ENCODE results near the gene KSR2.
"Not testable (repeated sequence)": the region's sequence is repeated elsewhere in the genome, so short reads cannot be mapped to it uniquely, and the experiment has no call there.

Gene KSR2

DNA sequence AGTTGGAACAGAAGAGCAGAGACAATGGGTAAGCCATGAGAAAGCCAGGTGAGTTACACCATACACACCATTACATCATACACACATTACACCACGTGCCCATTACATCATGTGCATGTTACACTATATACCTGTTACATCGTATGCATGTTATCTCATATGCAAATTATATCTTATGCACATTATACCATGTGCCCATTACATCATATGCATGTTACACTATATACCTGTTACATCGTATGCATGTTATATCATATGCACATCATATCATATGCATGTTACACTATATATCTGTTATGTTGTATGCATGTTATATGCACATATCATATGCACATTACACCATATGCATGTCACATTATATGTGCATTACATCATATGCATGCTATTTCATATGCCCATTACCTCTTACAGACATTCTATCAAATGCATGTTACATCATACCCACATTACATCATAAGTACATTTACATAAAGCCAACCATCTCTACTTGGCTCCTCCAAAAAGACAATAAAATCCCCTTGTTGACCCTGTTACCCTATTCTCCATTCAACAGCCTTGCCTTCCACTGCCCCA, 207.2 kb downstream of the KSR2 start:
- DNase-seq (ENCODE audit: low read depth in 2 of 2): no peak

DNA sequence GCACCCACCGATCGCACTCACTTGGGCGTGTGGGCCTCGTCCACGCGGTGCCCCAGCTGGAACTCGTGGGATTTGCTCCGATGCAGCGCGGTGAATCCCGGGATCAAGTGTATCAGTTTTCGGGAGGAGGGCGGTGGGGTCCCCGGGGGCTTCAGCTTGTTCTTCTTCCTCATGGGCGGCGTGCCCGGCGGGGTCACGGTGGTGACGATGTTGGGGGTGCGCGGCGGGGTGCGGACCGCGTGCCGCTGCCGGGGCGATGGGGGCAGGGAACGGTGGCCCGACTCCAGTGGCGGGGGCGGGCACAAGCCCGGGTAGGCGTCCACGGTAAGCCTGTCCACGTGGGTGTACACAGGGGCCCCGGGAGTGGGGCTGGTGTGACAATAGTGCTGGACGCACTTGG, 207.8 kb downstream of the KSR2 start:
- no peak for DNase-seq (ENCODE audit: low read depth in 2 of 2)

DNA sequence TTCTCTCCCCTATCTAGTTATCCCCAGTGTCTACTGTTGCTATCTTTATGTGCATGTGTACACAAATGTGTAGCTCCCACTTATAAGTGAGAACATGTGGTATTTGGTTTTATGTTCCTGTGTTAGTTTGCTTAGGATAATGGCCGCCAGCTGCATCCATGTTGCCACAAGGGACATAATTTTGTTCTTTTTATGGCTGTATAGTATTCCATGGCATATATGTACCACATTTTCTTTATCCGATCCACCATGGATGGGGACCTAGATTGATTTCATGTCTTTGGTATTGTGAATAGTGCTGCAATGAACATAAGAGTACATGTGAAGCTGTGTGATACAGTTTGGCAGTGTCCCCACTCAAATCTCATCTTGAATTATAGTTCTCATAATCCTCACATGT, 218.1 kb downstream of the KSR2 start:
- no peak for DNase-seq (ENCODE audit: low read depth in 2 of 2)

DNA sequence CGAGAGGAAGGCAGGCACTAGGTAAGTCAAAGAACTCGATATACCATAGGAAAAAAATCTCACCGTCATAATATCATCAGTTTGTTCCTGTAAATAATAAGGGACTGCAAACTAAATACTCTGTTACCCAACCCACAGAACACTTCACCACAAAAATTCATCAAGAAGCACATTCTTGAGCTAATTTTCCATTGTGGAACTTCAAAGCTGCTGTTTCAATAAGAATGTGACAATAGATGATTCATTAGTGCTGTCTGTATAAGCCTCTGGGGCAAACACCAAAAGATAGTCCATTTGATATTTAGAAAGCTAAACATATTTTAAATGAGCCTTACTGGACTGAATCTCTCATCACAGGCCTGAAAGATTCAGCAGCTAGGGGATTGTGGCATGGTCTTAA, 219.4 kb downstream of the KSR2 start:
- DNase-seq (ENCODE audit: low read depth in 2 of 2): no peak

DNA sequence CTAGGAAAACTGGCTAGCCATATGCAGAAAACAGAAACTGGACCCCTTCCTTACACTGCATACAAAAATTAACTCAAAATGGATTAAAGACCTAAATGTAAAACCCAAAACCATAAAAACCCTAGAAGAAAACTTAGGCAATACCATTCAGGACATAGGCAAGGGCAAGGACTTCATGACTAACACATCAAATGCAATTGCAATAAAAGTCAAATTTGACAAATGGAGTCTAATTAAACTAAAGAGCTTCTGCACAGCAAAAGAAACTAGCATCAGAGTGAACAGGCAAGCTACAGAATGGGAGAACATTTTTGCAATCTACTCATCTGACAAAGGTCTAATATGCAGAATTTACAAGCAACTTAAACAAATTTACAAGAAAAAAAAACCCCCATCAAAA, 222.4 kb downstream of the KSR2 start:
- DNase-seq (ENCODE audit: low read depth in 2 of 2): not testable (repeated sequence)

DNA sequence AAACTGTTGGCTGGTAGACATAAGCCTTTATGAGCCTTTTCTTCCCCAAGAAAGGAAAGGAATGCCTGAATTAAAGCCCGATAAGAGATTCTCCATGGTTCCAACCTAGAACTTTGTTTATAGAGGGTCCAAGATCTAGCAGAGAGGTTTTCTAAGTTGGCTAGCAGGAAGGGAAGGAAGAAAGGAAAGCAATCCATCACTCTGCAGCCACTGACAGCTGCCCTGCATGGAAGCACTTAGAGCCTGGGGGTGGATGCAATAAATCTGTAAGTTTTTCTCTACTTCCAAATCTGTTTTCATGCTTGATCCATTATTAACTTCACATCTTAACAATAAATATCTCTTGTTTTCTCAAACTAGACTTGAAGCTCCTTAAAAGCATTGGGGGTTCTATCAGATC, 224.4 kb downstream of the KSR2 start:
- DNase-seq (ENCODE audit: low read depth in 2 of 2): no peak

DNA sequence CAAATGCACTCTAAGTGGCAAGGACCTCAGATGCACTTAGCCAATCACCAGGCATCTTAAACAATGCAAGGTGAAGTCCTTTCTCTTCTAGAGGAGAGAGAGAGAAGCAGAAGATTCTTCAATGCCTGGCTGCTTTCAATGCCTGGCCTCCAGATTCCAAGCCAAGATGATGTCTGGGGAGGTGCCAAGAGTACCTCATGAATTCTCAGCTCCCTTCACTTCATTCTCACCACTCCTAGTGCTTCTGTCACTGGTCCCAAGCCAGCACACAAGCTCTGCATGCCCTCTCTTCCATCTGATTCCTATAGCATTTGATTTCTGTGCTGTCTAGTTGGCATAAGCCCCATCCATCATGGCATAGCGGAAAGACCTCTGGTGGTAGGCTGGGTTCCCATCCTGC, 225.0 kb downstream of the KSR2 start:
- no peak for DNase-seq (ENCODE audit: low read depth in 2 of 2)

DNA sequence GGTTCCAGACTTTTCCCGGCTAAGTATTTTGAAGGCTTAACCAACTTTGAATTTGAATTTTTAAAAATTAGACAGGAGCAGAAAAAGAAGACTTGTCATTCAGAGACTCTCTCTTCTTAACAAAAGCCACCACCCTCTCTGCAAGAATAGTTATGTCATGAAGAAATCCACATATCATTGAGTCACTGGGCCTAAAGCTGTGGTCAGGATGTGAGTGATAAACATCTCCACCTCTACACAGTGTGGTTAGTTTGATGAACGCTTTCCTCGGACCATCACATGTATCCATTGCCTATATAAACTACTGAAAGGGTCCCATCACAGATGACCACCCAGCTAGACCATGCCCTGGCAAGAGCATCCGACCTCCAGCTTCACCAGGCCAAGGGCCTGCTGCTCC, 226.1 kb downstream of the KSR2 start:
- DNase-seq (ENCODE audit: low read depth in 2 of 2): no peak

DNA sequence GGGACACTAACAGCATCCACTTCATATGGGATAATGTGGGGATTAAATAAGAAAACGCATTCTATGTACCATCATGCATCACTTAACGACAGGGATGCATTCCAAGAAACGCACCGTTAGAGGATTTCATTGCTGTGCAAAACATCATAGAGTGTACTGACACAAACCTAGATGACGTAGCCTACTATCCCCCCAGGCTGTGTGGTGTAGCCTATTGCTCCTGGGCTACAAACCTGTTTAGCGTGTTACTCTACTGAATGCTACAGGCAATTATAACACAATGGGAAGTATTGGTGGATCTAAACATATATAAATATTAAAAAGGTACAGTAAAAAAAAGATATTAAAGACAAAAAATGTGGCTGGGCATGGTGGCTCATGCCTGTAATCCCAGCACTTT, 230.6 kb downstream of the KSR2 start:
- DNase-seq (ENCODE audit: low read depth in 2 of 2): no peak

DNA sequence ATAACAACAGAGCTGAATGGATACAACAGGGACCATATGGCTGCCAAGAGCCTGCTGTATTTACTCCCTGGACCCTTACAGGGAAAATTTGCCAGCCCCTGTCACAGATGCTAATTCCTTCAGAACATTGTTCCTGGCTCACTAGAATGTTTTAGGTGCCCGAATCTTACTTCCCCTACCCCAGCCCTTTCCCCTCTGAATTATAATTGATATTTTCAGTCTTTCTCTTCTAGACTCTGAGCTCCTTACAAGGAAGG, 235.3 kb downstream of the KSR2 start:
- no peak for DNase-seq (ENCODE audit: low read depth in 2 of 2)

DNA sequence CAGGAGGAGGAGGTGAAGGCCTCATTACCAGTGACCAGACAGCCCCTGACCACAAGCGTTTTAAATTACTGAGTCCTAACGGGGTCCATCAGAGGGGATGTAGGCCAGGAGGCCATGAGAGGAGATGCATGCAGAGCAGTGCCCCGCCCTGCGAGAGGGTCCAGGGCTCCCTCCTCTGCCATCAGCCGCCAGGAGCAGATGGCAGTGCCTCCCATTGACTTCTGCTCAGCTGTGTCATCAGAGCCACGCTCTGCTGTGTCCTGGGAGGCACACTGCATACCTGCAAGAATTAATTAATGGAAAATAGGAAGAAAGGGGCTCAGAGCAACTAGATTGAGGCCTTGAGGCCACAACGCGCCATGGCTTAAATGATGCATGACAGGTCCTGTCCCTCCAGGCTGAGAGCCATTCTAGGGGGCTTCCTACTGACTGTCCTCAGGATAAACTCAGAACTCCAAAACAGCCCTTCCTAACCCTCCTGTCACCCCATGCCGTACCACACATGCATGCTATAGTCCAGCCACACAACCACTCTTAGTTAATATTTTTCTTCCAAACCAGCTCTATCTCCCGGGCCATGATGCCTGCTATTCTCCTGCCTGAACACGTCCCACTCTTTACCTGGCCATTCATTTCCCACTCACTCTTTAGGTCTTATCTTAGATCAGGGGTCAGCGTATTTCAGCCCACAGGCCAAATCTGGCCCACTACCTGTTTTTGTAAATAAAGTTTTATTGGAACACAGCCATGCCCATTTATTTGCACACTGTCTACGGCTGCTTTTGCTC, 235.8 kb downstream of the KSR2 start:
- DNase-seq (ENCODE audit: low read depth in 2 of 2): no peak

DNA sequence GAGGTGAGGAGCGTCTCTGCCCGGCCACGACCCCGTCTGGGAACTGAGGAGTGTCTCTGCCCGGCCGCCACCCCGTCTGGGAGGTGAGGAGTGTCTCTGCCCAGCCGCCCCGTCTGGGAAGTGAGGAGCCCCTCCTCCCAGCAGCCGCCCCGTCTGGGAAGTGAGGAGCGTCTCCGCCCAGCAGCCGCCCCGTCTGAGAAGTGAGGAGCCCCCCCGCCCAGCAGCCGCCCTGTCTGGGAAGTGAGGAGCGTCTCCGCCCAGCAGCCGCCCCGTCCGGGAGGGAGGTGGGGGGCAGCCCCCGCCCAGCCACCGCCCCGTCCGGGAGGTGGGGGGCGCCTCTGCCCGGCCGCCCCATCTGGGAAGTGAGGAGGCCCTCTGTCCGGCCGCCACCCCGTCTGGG, 237.7 kb downstream of the KSR2 start:
- not testable (repeated sequence) for DNase-seq (ENCODE audit: low read depth in 2 of 2)

DNA sequence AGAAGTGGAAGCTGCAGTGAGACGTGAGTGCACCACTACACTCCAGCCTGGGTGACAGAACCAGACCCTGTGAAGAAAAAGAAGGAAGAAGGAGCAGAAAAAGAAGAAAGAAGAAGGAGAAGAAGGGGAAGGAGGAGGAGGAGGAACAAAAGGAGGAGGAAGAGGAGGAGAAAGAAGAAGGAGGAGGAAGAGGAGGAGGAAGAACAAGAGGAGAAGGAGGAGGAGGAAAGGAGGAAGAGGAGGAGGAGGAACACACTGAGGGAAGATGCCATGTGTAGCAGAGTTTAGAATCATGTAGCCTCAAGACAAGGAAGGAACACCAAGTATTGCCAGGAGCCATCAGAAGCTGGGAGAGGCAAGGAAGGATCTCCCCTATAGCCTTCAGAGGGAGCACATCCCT, 241.5 kb downstream of the KSR2 start:
- DNase-seq (ENCODE audit: low read depth in 2 of 2): no peak

DNA sequence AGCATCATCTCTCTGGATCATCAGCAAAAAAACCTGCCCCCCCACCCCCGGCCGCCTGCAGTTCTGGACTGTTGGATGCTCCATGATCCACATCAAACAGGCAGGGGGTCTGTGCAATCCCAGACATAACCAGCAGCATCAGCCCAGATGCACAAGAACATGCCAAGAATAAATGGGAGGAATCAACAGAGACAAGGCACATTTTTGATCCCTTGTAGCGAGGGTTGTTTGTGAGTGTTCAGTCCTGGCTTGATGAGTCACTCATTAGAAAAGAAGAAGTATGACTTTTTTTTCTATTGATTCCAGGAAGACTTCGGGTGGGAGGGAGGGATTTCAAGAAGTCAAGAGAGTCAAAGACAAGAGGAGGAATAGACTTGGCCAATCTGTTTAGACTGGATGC, 244.2 kb downstream of the KSR2 start:
- no peak for DNase-seq (ENCODE audit: low read depth in 2 of 2)

DNA sequence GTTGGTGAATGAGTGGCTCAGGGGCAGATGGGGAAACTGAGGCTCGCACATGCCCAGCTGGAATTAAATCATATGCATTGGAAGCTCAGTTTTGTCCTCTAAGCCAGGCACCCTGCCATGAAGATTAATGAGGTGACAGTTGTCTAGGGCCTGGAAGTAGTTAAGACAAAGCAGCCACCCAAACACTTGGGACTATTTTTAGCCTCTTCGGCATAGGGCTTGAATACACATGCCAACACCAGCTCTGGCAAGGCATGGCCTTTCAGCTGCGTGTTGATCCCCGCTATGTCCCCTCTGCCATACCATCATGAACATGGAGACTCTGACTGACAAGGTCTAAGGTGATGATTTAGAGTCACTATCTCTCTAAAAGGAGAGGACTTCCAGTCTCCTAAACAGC, 250.2 kb downstream of the KSR2 start:
- DNase-seq (ENCODE audit: low read depth in 2 of 2): no peak

DNA sequence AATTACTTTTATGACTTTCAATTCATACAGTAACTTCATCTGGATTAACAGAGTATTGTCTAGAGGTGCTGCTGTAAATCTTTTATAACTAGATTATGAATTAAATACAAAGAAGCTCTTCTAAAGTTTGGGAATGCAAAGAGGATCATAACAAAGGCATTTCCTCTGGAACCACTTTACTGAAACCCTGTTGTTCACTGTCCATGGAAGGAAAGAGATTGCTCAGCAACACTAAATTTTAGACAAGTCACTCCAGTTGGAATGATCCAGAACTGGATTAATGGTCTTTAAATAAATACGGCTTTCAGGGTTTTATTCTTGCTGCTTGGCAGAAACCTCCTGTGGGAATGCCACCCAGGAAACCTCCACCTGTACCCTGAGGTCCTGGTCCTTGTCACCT, 250.6 kb downstream of the KSR2 start:
- DNase-seq (ENCODE audit: low read depth in 2 of 2): no peak

DNA sequence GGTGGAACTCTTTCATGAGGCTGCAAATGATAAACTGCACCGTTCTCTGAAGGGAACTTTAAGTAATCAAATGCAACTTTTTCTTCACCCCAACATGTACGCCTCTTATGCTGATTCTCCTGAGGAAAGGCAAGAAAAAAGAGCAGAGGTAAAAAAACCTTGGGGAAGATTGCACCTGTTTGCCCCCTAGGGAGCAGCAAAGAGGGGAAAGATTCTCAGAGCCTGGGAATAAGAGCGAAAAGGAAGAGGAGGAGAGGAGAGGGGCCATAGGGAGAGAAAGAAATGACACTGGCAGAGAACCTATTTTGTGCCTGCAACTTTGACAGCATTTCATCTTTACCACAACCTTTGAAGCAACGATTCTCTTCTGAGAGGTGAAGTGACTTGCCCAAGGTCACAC, 254.6 kb downstream of the KSR2 start:
- DNase-seq (ENCODE audit: low read depth in 2 of 2): no peak

DNA sequence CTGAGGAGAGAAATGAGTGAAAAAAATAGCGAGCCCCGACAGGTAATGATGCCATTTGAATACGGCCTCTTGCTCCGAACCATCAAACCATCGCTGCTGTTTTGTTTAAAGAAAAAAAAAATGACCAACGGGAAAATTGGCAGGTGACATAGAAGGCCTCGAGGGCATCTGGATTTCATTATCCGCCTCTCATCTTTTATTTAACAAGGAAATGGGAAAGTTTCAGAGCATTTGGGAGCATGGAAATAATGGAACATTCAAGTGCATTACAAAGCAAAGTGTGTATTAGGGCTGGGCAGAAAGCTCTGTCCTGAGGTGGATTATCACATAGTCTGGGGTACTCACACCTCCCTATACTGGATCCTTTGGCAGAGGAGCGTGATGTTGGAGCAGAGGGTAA, 258.7 kb downstream of the KSR2 start:
- no peak for DNase-seq (ENCODE audit: low read depth in 2 of 2)

DNA sequence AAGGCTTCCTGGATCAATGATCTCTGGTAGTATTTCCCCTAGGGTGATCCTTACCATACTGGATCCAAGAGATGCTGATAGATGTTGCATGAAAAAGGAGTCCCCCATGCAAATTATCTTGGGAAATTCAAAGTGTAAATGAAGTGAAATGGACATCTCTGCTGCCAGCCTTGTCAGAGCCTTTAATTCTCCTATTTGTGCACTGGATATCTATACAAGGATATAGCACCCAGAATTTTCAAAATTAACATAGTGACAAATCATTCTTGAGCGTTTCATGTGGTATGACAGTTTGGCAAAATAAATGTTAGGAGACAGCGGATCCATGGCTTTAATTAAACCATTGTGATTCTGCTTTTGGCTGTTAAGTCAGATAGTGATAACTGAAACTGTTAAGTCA, 260.9 kb downstream of the KSR2 start:
- no peak for DNase-seq (ENCODE audit: low read depth in 2 of 2)

DNA sequence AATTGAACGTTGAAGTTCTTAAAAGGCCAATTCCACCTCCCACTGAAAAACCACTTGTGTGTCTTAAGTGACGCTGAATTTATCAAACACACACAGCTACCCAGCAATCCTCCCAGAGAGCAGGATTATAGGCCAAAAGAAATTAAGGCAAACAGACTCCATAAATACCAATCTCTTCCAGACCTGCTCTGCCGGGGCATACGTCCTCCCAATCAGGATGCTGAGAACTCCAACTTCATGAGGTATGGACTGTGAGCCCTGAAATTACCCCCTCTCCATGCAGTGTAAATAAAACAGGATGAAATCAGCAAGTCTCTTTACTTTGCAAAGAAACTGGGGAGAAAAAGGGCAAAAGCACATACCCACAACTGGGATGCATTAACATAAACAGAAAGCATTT, 265.2 kb downstream of the KSR2 start:
- no peak for DNase-seq (ENCODE audit: low read depth in 2 of 2)

DNA sequence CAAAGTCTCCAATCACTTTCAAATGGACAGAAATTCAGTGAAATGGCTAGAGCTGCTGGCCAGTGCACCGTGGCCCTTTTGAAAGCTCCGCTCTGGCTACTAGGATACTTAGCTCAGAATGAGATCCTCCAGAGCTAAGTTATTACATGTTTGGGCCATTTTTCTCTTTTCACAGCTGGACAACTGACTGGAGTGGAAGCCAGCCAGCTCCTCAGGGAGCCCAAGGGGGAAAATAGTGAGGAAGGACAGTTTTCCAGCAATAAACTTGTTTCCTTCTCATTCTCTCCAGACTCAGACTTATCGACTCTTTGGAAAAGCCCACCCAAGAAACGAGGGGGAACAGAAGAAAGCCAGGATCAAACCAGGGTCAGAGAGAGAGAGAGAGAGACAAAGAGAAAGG, 266.0 kb downstream of the KSR2 start:
- DNase-seq (ENCODE audit: low read depth in 2 of 2): no peak

DNA sequence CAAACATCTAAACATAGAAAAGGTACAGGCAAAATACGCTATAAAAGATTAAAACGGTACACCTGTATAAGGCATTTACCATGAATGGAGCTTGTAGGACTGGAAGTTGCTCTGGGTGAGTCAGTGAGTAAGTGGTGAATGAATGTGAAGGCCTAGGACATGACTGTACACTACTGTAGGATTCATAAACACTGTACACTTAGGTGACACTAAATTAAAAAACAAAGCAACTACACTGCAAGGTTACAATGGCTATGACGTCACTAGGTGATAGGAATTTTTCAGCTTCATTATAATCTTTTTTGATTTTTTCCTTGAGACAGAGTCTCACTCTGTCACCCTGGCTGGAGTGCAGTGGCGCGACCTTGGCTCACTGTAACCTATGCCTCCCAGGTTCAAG, 269.2 kb downstream of the KSR2 start:
- no peak for DNase-seq (ENCODE audit: low read depth in 2 of 2)

DNA sequence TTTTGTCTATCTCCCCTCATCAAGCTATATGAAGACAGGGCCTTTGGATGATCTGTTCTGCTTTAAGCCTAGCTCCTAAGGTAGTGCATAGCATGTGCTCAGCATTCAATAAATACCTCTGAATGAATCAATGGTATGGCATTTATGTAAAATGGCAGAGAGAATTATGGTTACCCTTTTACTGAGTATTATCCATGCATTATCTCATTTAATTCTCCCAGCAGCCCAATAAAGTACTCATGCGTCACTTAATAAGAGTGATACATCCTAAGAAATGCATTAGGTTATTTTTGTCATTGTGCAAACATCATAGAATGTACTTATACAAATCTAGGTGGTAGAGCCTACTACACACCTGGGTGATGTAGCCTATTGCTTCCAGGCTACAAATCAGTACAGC, 269.7 kb downstream of the KSR2 start:
- DNase-seq (ENCODE audit: low read depth in 2 of 2): no peak

DNA sequence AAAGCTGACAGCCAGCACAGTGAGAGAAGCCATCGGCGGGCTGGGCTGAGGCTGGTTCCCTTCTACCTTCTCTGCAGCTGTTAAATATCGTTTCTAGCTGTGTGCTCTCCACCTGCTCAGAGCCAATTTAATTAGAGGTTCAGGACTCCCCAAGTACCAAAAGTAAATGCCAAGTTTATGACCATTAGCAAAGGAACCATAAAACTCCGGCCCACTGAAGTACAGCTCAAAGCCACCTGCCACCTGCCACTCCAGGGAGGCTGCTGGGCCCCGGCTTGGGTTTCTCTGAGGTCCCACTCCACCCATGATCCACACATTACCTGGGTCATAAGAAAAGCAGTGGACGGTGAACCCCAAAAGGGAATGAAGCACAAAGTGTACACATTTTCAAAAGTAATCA, 272.8 kb downstream of the KSR2 start:
- no peak for DNase-seq (ENCODE audit: low read depth in 2 of 2)

Measured in stimulated activated CD4-positive, alpha-beta T cell treated with anti-CD3 and anti-CD28 coated beads, Interleukin-12 subunit alpha, Interleukin-12 subunit beta, amount 100 ng/mL, for 24 hours (primary cell).